ENCODE results near the gene PYY.
"Not testable (repeated sequence)": the region's sequence is repeated elsewhere in the genome, so short reads cannot be mapped to it uniquely, and the experiment has no call there.

Gene PYY

GRCh38 chr17:43945074-43945829 is 8.5 kb downstream of the PYY start:
- no peak for DNase-seq

- no peak for DNase-seq
Observed at GRCh38 chr17:43942051-43942685, 11.6 kb downstream of the PYY start, which contains the start of gene PPY. TSS of gene PPY (minus strand) at chr17:43942476. CDS start at chr17:43941654, 822 bp downstream.

GRCh38 chr17:43940630-43941029 is 13.1 kb downstream of the PYY start:
- no peak for DNase-seq

GRCh38 chr17:43939886-43940285 is 13.9 kb downstream of the PYY start:
- no peak for DNase-seq

- not testable (repeated sequence) for DNase-seq
Observed at GRCh38 chr17:43939452-43939851, 14.3 kb downstream of the PYY start.

GRCh38 chr17:43938838-43939182 is 14.9 kb downstream of the PYY start:
- DNase-seq, result no peak

GRCh38 chr17:43936434-43936833 is 17.3 kb downstream of the PYY start:
- DNase-seq, result no peak

GRCh38 chr17:43935926-43936261 is 17.8 kb downstream of the PYY start:
- DNase-seq, result no peak

GRCh38 chr17:43935204-43935925 is 18.4 kb downstream of the PYY start:
- no peak for DNase-seq

- no peak for DNase-seq
Observed at GRCh38 chr17:43932923-43933322, 20.8 kb downstream of the PYY start.

- DNase-seq, result no peak
Observed at GRCh38 chr17:43932357-43932756, 21.4 kb downstream of the PYY start.

GRCh38 chr17:43931062-43931571 is 22.6 kb downstream of the PYY start:
- DNase-seq, result no peak

- DNase-seq, result no peak
Observed at GRCh38 chr17:43928609-43929008, 25.1 kb downstream of the PYY start.

- not testable (repeated sequence) for DNase-seq
Observed at GRCh38 chr17:43927929-43928328, 25.8 kb downstream of the PYY start.

GRCh38 chr17:43927060-43927864 is 26.5 kb downstream of the PYY start:
- peak; percentile 62 for DNase-seq

- DNase-seq, result no peak
Observed at GRCh38 chr17:43924558-43924957, 29.2 kb downstream of the PYY start.

- DNase-seq, result no peak
Observed at GRCh38 chr17:43920500-43921095, 33.1 kb downstream of the PYY start.

GRCh38 chr17:43918026-43918389 is 35.7 kb downstream of the PYY start:
- no peak for DNase-seq

- DNase-seq, result peak; percentile 84
Observed at GRCh38 chr17:43917348-43918025, 36.3 kb downstream of the PYY start.

- DNase-seq, result no peak
Observed at GRCh38 chr17:43917016-43917347, 36.8 kb downstream of the PYY start.

GRCh38 chr17:43916385-43916784 is 37.4 kb downstream of the PYY start:
- DNase-seq, result no peak

- no peak for DNase-seq
Observed at GRCh38 chr17:43915559-43915958, 38.2 kb downstream of the PYY start.

Measured in activated effector memory CD4-positive, alpha-beta T cell treated with anti-CD3 and anti-CD28 coated beads, Interleukin-2, amount 50 U/mL, for 16 hours (primary cell).